IPS DF 6.9 (cell line): ENCODE measurements around the gene AP4B1.

Experiments used
- DNase-seq: peaks from one replicate; pipeline ENCODE4 v3.0.0-alpha.2; 2013; ENCODE audit warnings: low read depth, low spot score
- H3K27ac ChIP-seq: one replicate; pipeline ENCODE4 v1.5.1; 2013; ENCODE audit warnings: low read length, control low read depth
- H3K27me3 ChIP-seq: 2 replicates; pipeline ENCODE4 v1.6.1; 2013; ENCODE audit warnings: mild to moderate bottlenecking, low read length; ENCODE audit not compliant: control insufficient read depth, insufficient read depth
- H3K36me3 ChIP-seq: 2 replicates; pipeline ENCODE4 v1.6.1; 2013; ENCODE audit warnings: low read length; ENCODE audit not compliant: control insufficient read depth, insufficient read depth
- H3K4me1 ChIP-seq: 2 replicates; pipeline ENCODE4 v1.6.1; 2013; ENCODE audit warnings: low read length; ENCODE audit not compliant: control insufficient read depth, insufficient read depth
- H3K4me3 ChIP-seq: 2 replicates; pipeline ENCODE4 v1.5.1; 2013; ENCODE audit warnings: mild to moderate bottlenecking, low read length
- H3K9me3 ChIP-seq: 2 replicates; pipeline ENCODE4 v1.6.1; 2013; ENCODE audit warnings: low read length, inconsistent platforms; ENCODE audit not compliant: control insufficient read depth, insufficient read depth
- WGBS: extraction: QIAGEN DNeasy Blood & Tissue Kit; methylation state at CpG from one replicate; pipeline ENCODE4 v1.1.7; 2013; ENCODE audit warnings: mixed read lengths, missing lambda C conversion rate; ENCODE audit not compliant: insufficient read length, insufficient coverage; 5-methylcytosine and 5-hydroxymethylcytosine counted together

The AP4B1 gene

GRCh38 chr1:113874012-113874879 lies 30.4 kb downstream of the AP4B1 start:
- H3K36me3 ChIP-seq, result no peaks in the 10 kb centered on the region
- peak; percentile 18 for DNase-seq
- H3K27me3 ChIP-seq, result no peaks in the 10 kb centered on the region
- H3K27ac ChIP-seq, result no peak overlapping the region
- H3K4me1 ChIP-seq, result no peaks in the 10 kb centered on the region
- no CpG with 5 or more reads among the region's 1 CpG for WGBS
- H3K4me3 ChIP-seq, result no peak overlapping the region
- H3K9me3 ChIP-seq, result no peaks in the 10 kb centered on the region

GRCh38 chr1:113872219-113872935 lies 32.2 kb downstream of the AP4B1 start:
- Histone ChIP-seq H3K9me3 (no peaks in the 10 kb centered on the region), H3K4me3 (no peak overlapping the region), H3K27me3 (no peaks in the 10 kb centered on the region), H3K4me1 (no peaks in the 10 kb centered on the region), H3K36me3 (no peaks in the 10 kb centered on the region), H3K27ac (no peak overlapping the region)
- no peak for DNase-seq

GRCh38 chr1:113871597-113872113 lies 32.9 kb downstream of the AP4B1 start, which contains the start of gene PTPN22:
PTPN22 (minus strand) TSS chr1:113871712.
- no CpG with 5 or more reads among the region's 4 CpGs for WGBS
- Histone ChIP-seq H3K27me3 (no peaks in the 10 kb centered on the region), H3K4me1 (no peaks in the 10 kb centered on the region), H3K9me3 (no peaks in the 10 kb centered on the region), H3K27ac (no peak within 1 kb of the TSS), H3K36me3 (no peaks in the 10 kb centered on the region), H3K4me3 (no peak within 1 kb of the TSS)
- no peak for DNase-seq

GRCh38 chr1:113870778-113871177 lies 33.8 kb downstream of the AP4B1 start:
- Histone ChIP-seq H3K9me3 (no peaks in the 10 kb centered on the region), H3K4me1 (no peaks in the 10 kb centered on the region), H3K36me3 (no peaks in the 10 kb centered on the region), H3K27ac (no peak overlapping the region), H3K4me3 (no peak overlapping the region), H3K27me3 (no peaks in the 10 kb centered on the region)
- no CpG with 5 or more reads among the region's 3 CpGs for WGBS
- no peak for DNase-seq

- WGBS, result no CpG with 5 or more reads among the region's 4 CpGs
These were observed 36.1 kb downstream of the AP4B1 start for GRCh38 chr1:113868387-113869083.

GRCh38 chr1:113861641-113862040 lies 43.0 kb downstream of the AP4B1 start:
- no CpG with 5 or more reads among the region's 5 CpGs for WGBS
- H3K27ac ChIP-seq, result no peak overlapping the region
- H3K9me3 ChIP-seq, result no peaks in the 10 kb centered on the region
- no peak for DNase-seq
- H3K36me3 ChIP-seq, result no peaks in the 10 kb centered on the region
- H3K4me3 ChIP-seq, result no peak overlapping the region
- H3K4me1 ChIP-seq, result no peaks in the 10 kb centered on the region
- H3K27me3 ChIP-seq, result no peaks in the 10 kb centered on the region

More at GRCh38 chr1:113868387-113869083, 36.1 kb downstream of the AP4B1 start:
- DNase-seq, result no peak
- H3K36me3 ChIP-seq, result no peaks in the 10 kb centered on the region
- H3K27me3 ChIP-seq, result no peaks in the 10 kb centered on the region
- no peaks in the 10 kb centered on the region for H3K4me1 ChIP-seq
- no peak overlapping the region for H3K4me3 ChIP-seq
- H3K9me3 ChIP-seq, result no peaks in the 10 kb centered on the region
- H3K27ac ChIP-seq, result no peak overlapping the region

GRCh38 chr1:113860891-113861290 lies 43.7 kb downstream of the AP4B1 start:
- H3K27me3 ChIP-seq, result no peaks in the 10 kb centered on the region
- whole genome bisulfite sequencing, result no CpG with 5 or more reads among the region's 3 CpGs
- H3K36me3 ChIP-seq, result no peaks in the 10 kb centered on the region
- no peaks in the 10 kb centered on the region for H3K4me1 ChIP-seq
- no peak for DNase-seq
- no peaks in the 10 kb centered on the region for H3K9me3 ChIP-seq
- H3K27ac ChIP-seq, result no peak overlapping the region
- no peak overlapping the region for H3K4me3 ChIP-seq

GRCh38 chr1:113859478-113860175 lies 45.0 kb downstream of the AP4B1 start:
- Histone ChIP-seq H3K27ac (no peak overlapping the region), H3K4me1 (no peaks in the 10 kb centered on the region), H3K9me3 (no peaks in the 10 kb centered on the region), H3K27me3 (no peaks in the 10 kb centered on the region), H3K4me3 (no peak overlapping the region), H3K36me3 (no peaks in the 10 kb centered on the region)
- WGBS, result no CpG with 5 or more reads among the region's 3 CpGs
- no peak for DNase-seq

GRCh38 chr1:113858982-113859381 lies 45.6 kb downstream of the AP4B1 start:
- Histone ChIP-seq H3K27ac (no peak overlapping the region), H3K4me1 (no peaks in the 10 kb centered on the region), H3K36me3 (no peaks in the 10 kb centered on the region), H3K4me3 (no peak overlapping the region), H3K27me3 (no peaks in the 10 kb centered on the region), H3K9me3 (no peaks in the 10 kb centered on the region)
- DNase-seq, result no peak
- no CpG with 5 or more reads among the region's 1 CpG for WGBS

GRCh38 chr1:113858418-113858817 lies 46.2 kb downstream of the AP4B1 start:
- no peak overlapping the region for H3K4me3 ChIP-seq
- H3K27me3 ChIP-seq, result no peaks in the 10 kb centered on the region
- no peaks in the 10 kb centered on the region for H3K9me3 ChIP-seq
- H3K36me3 ChIP-seq, result no peaks in the 10 kb centered on the region
- H3K27ac ChIP-seq, result no peak overlapping the region
- no peak for DNase-seq
- WGBS, result no CpG with 5 or more reads among the region's 3 CpGs
- H3K4me1 ChIP-seq, result no peaks in the 10 kb centered on the region
